Trophoblast cell (in vitro differentiated cells and primary cell): ENCODE measurements around the gene AEBP2.

ENCODE experiments used
- DNase-seq, 2 donors: peaks; one replicate each; pipeline ENCODE4 v3.0.0-alpha.2; 2016
- H2AFZ ChIP-seq: 2 replicates; pipeline ENCODE4 v1.6.1; 2013; ENCODE audit warnings: low read length, moderate library complexity, mild to moderate bottlenecking; ENCODE audit not compliant: insufficient read depth, poor library complexity
- H2AK5ac ChIP-seq: 2 replicates; pipeline ENCODE4 v1.6.1; 2013; ENCODE audit warnings: mild to moderate bottlenecking, low read length
- H2BK120ac ChIP-seq: 2 replicates; pipeline ENCODE4 v1.6.1; 2013; ENCODE audit warnings: low read length, mild to moderate bottlenecking, moderate library complexity; ENCODE audit not compliant: insufficient read depth, poor library complexity
- H2BK12ac ChIP-seq: 2 replicates; pipeline ENCODE4 v1.6.1; 2013; ENCODE audit warnings: mild to moderate bottlenecking, low read length, moderate library complexity
- H2BK5ac ChIP-seq: 2 replicates; pipeline ENCODE4 v1.6.1; 2013; ENCODE audit warnings: low read length, low read depth, moderate library complexity, mild to moderate bottlenecking; ENCODE audit not compliant: poor library complexity
- H3K14ac ChIP-seq: 2 replicates; pipeline ENCODE4 v1.6.1; 2013; ENCODE audit warnings: mild to moderate bottlenecking, low read length
- H3K18ac ChIP-seq: 2 replicates; pipeline ENCODE4 v1.6.1; 2013; ENCODE audit warnings: mild to moderate bottlenecking, low read length
- H3K23ac ChIP-seq: 2 replicates; pipeline ENCODE4 v1.6.1; 2013; ENCODE audit warnings: low read length
- H3K27ac ChIP-seq: 2 replicates; pipeline ENCODE4 v1.5.1; 2013; ENCODE audit warnings: low read depth, mild to moderate bottlenecking, inconsistent platforms, low read length, moderate library complexity
- H3K27me3 ChIP-seq: 2 replicates; pipeline ENCODE4 v1.6.1; 2013; ENCODE audit warnings: inconsistent platforms, mild to moderate bottlenecking, low read length, moderate library complexity; ENCODE audit not compliant: insufficient read depth
- H3K36me3 ChIP-seq, 2 experiments: 1 replicate in 1 of 2; 2 replicates in 1 of 2; pipeline ENCODE4 v1.6.1; 2013; ENCODE audit warnings: low read length in 2 of 2, mild to moderate bottlenecking in 2 of 2, moderate library complexity in 1 of 2; ENCODE audit not compliant: insufficient read depth in 2 of 2, control insufficient read depth in 1 of 2
- H3K4ac ChIP-seq: 2 replicates; pipeline ENCODE4 v1.6.1; 2013; ENCODE audit warnings: low read depth, mild to moderate bottlenecking, low read length, moderate library complexity
- H3K4me1 ChIP-seq, 2 experiments: 1 replicate in 1 of 2; 2 replicates in 1 of 2; pipeline ENCODE4 v1.6.1; 2013; ENCODE audit warnings: low read length in 2 of 2, mild to moderate bottlenecking in 2 of 2, moderate library complexity in 1 of 2; ENCODE audit not compliant: insufficient read depth in 2 of 2, control insufficient read depth in 1 of 2
- H3K4me2 ChIP-seq: 2 replicates; pipeline ENCODE4 v1.6.1; 2013; ENCODE audit warnings: inconsistent platforms, mild to moderate bottlenecking, low read length, moderate library complexity
- H3K4me3 ChIP-seq: 2 replicates; pipeline ENCODE4 v1.5.1; 2013; ENCODE audit warnings: mild to moderate bottlenecking, low read depth, low read length, inconsistent platforms
- H3K79me1 ChIP-seq: one replicate; pipeline ENCODE4 v1.6.1; 2013; ENCODE audit warnings: low read length
- H3K79me2 ChIP-seq: 2 replicates; pipeline ENCODE4 v1.6.1; 2013; ENCODE audit warnings: low read length, mild to moderate bottlenecking; ENCODE audit not compliant: control insufficient read depth, insufficient read depth, poor library complexity
- H3K9ac ChIP-seq: 2 replicates; pipeline ENCODE4 v1.6.1; 2013; ENCODE audit warnings: mild to moderate bottlenecking, low read length
- H3K9me3 ChIP-seq: 2 replicates; pipeline ENCODE4 v1.6.1; 2013; ENCODE audit warnings: low read depth, mild to moderate bottlenecking, control low read depth, inconsistent platforms, low read length; ENCODE audit not compliant: insufficient read depth
- H4K12ac ChIP-seq: 2 replicates; pipeline ENCODE4 v1.6.1; 2013; ENCODE audit warnings: low read depth, mild to moderate bottlenecking, low read length, moderate library complexity
- H4K8ac ChIP-seq: 2 replicates; pipeline ENCODE4 v1.6.1; 2013; ENCODE audit warnings: low read depth, mild to moderate bottlenecking, low read length, moderate library complexity
- H4K91ac ChIP-seq: one replicate; pipeline ENCODE4 v1.6.1; 2013; ENCODE audit warnings: low read depth, mild to moderate bottlenecking, low read length, moderate library complexity
- WGBS: extraction: QIAGEN DNeasy Blood & Tissue Kit; methylation state at CpG from one replicate; pipeline ENCODE4 v1.1.7; 2013; ENCODE audit warnings: missing lambda C conversion rate; ENCODE audit not compliant: insufficient read length, insufficient coverage; ENCODE audit errors: extremely low coverage; 5-methylcytosine and 5-hydroxymethylcytosine counted together

Gene AEBP2

DNA sequence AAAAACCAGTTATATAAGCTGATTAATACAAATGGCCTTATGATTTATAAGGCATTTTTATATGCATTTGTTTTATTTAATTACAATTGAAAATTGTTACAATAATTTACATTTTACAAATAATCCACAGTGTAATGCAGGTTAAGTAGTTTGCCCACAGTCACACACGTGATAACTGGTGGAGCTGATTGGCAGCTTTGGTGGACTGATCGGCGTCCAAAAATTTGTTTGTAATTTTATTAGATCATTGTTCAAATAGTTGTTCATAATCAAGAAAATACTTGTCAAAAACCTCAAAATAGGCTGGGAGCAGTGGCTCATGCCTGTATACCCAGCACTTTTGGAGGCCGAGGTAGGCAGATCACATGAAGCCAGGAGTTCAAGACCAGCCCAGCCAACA is 59.7 kb downstream of the AEBP2 start:
- peak overlapping the region; percentile 55 for H3K4ac ChIP-seq
- H3K79me1 ChIP-seq = no peaks in the 10 kb centered on the region
- H3K9ac ChIP-seq = no peak overlapping the region
- H2BK120ac ChIP-seq = no peak overlapping the region
- H3K79me2 ChIP-seq = no peaks in the 10 kb centered on the region
- H4K8ac ChIP-seq = no peak overlapping the region
- WGBS = no CpG with 5 or more reads among the region's 4 CpGs
- H3K4me1 ChIP-seq = no peaks in the 10 kb centered on the region
- no peak overlapping the region for H4K12ac ChIP-seq
- no peak for DNase-seq
- H2BK12ac ChIP-seq = no peak overlapping the region
- H2BK5ac ChIP-seq = no peak overlapping the region
- H3K18ac ChIP-seq = no peak overlapping the region
- H2AK5ac ChIP-seq = no peak overlapping the region
- H3K14ac ChIP-seq = no peak overlapping the region
- peaks cover 16 to 19% of the 10 kb centered on the region in 2 experiments for H3K36me3 ChIP-seq
- H4K91ac ChIP-seq = no peak overlapping the region
- H3K9me3 ChIP-seq = no peaks in the 10 kb centered on the region
- no peaks in the 10 kb centered on the region for H3K27me3 ChIP-seq
- no peak overlapping the region for H3K4me3 ChIP-seq
- no peak overlapping the region for H3K4me2 ChIP-seq
- H3K27ac ChIP-seq = no peak overlapping the region
- no peak overlapping the region for H3K23ac ChIP-seq
- H2AFZ ChIP-seq = no peak overlapping the region

- no peak overlapping the region for H2AK5ac ChIP-seq
- H3K27ac ChIP-seq = no peak overlapping the region
- no peak overlapping the region for H2BK5ac ChIP-seq
- H3K36me3 ChIP-seq = peaks cover 4 to 7% of the 10 kb centered on the region in 2 experiments
- no peak overlapping the region for H3K14ac ChIP-seq
- H2AFZ ChIP-seq = no peak overlapping the region
- H2BK12ac ChIP-seq = no peak overlapping the region
- no peaks in the 10 kb centered on the region for H3K79me1 ChIP-seq
- no peak overlapping the region for H4K8ac ChIP-seq
- no peak overlapping the region for H4K91ac ChIP-seq
- peaks cover 0 to 3% of the 10 kb centered on the region in 2 experiments for H3K4me1 ChIP-seq
- no peaks in the 10 kb centered on the region for H3K27me3 ChIP-seq
- H3K79me2 ChIP-seq = no peaks in the 10 kb centered on the region
- no peak for DNase-seq
- no peak overlapping the region for H3K18ac ChIP-seq
- no peak overlapping the region for H4K12ac ChIP-seq
- no peak overlapping the region for H3K4me2 ChIP-seq
- H3K9me3 ChIP-seq = no peaks in the 10 kb centered on the region
- H3K9ac ChIP-seq = no peak overlapping the region
- H2BK120ac ChIP-seq = no peak overlapping the region
- no peak overlapping the region for H3K4me3 ChIP-seq
- no peak overlapping the region for H3K23ac ChIP-seq
- H3K4ac ChIP-seq = no peak overlapping the region
Measured at GRCh38 chr12:19506497-19506896, 67.2 kb downstream of the AEBP2 start.

GRCh38 chr12:19507823-19508222 is 68.5 kb downstream of the AEBP2 start:
- H3K79me1 ChIP-seq = no peaks in the 10 kb centered on the region
- H4K12ac ChIP-seq = no peak overlapping the region
- no CpG with 5 or more reads among the region's 1 CpG for WGBS
- no peak overlapping the region for H3K23ac ChIP-seq
- peaks cover 0 to 3% of the 10 kb centered on the region in 2 experiments for H3K4me1 ChIP-seq
- H3K4me3 ChIP-seq = no peak overlapping the region
- no peaks in the 10 kb centered on the region for H3K79me2 ChIP-seq
- no peak overlapping the region for H4K8ac ChIP-seq
- no peak overlapping the region for H3K27ac ChIP-seq
- H4K91ac ChIP-seq = no peak overlapping the region
- DNase-seq = no peak
- H3K14ac ChIP-seq = no peak overlapping the region
- no peak overlapping the region for H3K9ac ChIP-seq
- peaks cover 5 to 8% of the 10 kb centered on the region in 2 experiments for H3K36me3 ChIP-seq
- no peaks in the 10 kb centered on the region for H3K9me3 ChIP-seq
- no peak overlapping the region for H2BK5ac ChIP-seq
- H2BK12ac ChIP-seq = no peak overlapping the region
- H3K18ac ChIP-seq = no peak overlapping the region
- no peaks in the 10 kb centered on the region for H3K27me3 ChIP-seq
- no peak overlapping the region for H3K4ac ChIP-seq
- H2AK5ac ChIP-seq = no peak overlapping the region
- no peak overlapping the region for H2BK120ac ChIP-seq
- H3K4me2 ChIP-seq = no peak overlapping the region
- no peak overlapping the region for H2AFZ ChIP-seq

- Histone ChIP-seq H4K12ac (no peak overlapping the region), H3K4ac (no peak overlapping the region), H3K4me1 (peaks cover 0 to 3% of the 10 kb centered on the region in 2 experiments), H3K27me3 (no peaks in the 10 kb centered on the region), H4K8ac (no peak overlapping the region), H3K23ac (no peak overlapping the region), H3K4me2 (no peak overlapping the region), H3K4me3 (no peak overlapping the region), H3K9ac (no peak overlapping the region), H2AFZ (no peak overlapping the region), H3K36me3 (peaks cover 5% of the 10 kb centered on the region in 2 experiments), H3K79me1 (no peaks in the 10 kb centered on the region), H3K14ac (no peak overlapping the region), H3K18ac (no peak overlapping the region), H3K79me2 (no peaks in the 10 kb centered on the region), H2AK5ac (no peak overlapping the region), H2BK12ac (no peak overlapping the region), H2BK5ac (no peak overlapping the region), H3K9me3 (no peaks in the 10 kb centered on the region), H2BK120ac (no peak overlapping the region), H4K91ac (no peak overlapping the region), H3K27ac (no peak overlapping the region)
- DNase-seq = no peak
- WGBS = no CpG with 5 or more reads among the region's 4 CpGs
Measured at GRCh38 chr12:19510461-19510860, 71.2 kb downstream of the AEBP2 start.
